ENCODE data around the gene CETN3.
A peak's percentile ranks its signal among the peaks of the same experiment; 100 is the strongest.

The CETN3 gene

GRCh38 chr5:90409318-90410177 lies at the start of gene CETN3:
TSS of gene CETN3 (minus strand) at chr5:90409756. CDS start at chr5:90409661, 95 bp downstream.
- DNase-seq: peak; percentile 95

GRCh38 chr5:90446961-90447360 lies 37.4 kb upstream of the CETN3 start:
- DNase-seq: no peak

- no peak for DNase-seq
Observed at GRCh38 chr5:90440644-90441043, 31.1 kb upstream of the CETN3 start.

- DNase-seq: peak; percentile 84
Observed at GRCh38 chr5:90438100-90438499, 28.5 kb upstream of the CETN3 start.

GRCh38 chr5:90437663-90438062 lies 28.1 kb upstream of the CETN3 start:
- DNase-seq: peak; percentile 89

GRCh38 chr5:90434116-90434714 lies 24.7 kb upstream of the CETN3 start:
- DNase-seq: peak; percentile 10

- DNase-seq: no peak
Observed at GRCh38 chr5:90424245-90424644, 14.7 kb upstream of the CETN3 start.

GRCh38 chr5:90421136-90421535 lies 11.6 kb upstream of the CETN3 start:
- DNase-seq: no peak

- no peak for DNase-seq
Observed at GRCh38 chr5:90418214-90418613, 8.7 kb upstream of the CETN3 start.

GRCh38 chr5:90410178-90410762 lies 714 bp upstream of the CETN3 start:
- DNase-seq: peak; percentile 11

- peak; percentile 28 for DNase-seq
Observed at GRCh38 chr5:90408571-90409317, 812 bp downstream of the CETN3 start.

GRCh38 chr5:90406466-90406865 lies 3.1 kb downstream of the CETN3 start:
- DNase-seq: no peak

- no peak for DNase-seq
Observed at GRCh38 chr5:90402521-90403255, 6.9 kb downstream of the CETN3 start.

GRCh38 chr5:90399251-90399650 lies 10.3 kb downstream of the CETN3 start:
- DNase-seq: no peak

- no peak for DNase-seq
Observed at GRCh38 chr5:90398726-90399125, 10.8 kb downstream of the CETN3 start.

- no peak for DNase-seq
Observed at GRCh38 chr5:90395005-90395404, 14.6 kb downstream of the CETN3 start.

- DNase-seq: no peak
Observed at GRCh38 chr5:90390928-90391327, 18.6 kb downstream of the CETN3 start.

GRCh38 chr5:90390326-90390725 lies 19.2 kb downstream of the CETN3 start:
- DNase-seq: no peak

- DNase-seq: no peak
Observed at GRCh38 chr5:90387508-90387907, 22.0 kb downstream of the CETN3 start.

GRCh38 chr5:90386099-90386710 lies 23.4 kb downstream of the CETN3 start:
- no peak for DNase-seq

- no peak for DNase-seq
Observed at GRCh38 chr5:90384389-90384788, 25.2 kb downstream of the CETN3 start.

GRCh38 chr5:90383903-90384302 lies 25.7 kb downstream of the CETN3 start:
- DNase-seq: no peak

All from DMS79 treated with DMSO at 0.1 percent for 48 hours (cell line).